ENCODE data around the gene FKBP10. TPM values are rescaled to one million over a fixed set of nuclear protein-coding genes. Genes with fewer than 3 reads are reported as not detected.

Gene FKBP10
- total RNA-seq, 1 donor from 2014 or later = 154 TPM

DNA sequence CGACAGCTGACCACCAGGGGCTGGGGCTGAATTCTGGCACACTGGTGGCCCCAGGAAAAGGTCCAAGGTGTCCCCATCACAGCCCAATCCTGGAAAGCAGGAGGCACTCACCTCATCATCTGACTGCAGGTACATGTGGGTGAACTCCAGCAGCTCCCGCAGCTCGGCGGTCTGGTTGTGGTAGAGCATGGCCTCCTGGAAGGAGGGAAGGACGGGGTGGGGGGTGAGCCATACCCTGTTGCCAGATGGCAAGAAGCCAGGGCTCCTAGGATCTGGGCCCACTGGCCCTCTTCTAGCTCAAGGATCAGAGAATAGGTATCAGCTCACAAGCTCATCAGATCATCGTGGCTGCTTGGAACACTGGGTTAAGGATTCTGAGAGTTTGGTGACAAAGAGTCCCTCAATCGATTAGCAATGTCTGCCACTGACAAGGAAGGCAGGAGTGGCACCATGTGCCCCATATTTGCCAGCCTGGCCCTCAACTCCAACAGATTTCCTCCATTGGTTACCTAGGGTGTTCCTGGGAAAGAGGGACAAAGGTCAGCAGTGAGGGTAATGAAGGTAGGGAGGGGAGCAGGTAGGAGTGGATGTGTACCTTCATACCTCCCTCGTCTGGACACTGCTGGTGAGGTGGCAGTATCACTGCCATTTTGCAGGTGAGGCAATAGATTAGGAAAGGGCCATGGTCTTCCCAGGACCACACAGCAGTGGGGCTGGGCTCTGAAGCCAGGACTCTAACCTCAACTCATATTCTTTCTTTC lies 5.9 kb upstream of the FKBP10 start:
- no peaks in the 10 kb centered on the region for H3K9me3 Mint-ChIP-seq (ENCODE audit: low read depth)
- TF ChIP-seq, protein P1, sequence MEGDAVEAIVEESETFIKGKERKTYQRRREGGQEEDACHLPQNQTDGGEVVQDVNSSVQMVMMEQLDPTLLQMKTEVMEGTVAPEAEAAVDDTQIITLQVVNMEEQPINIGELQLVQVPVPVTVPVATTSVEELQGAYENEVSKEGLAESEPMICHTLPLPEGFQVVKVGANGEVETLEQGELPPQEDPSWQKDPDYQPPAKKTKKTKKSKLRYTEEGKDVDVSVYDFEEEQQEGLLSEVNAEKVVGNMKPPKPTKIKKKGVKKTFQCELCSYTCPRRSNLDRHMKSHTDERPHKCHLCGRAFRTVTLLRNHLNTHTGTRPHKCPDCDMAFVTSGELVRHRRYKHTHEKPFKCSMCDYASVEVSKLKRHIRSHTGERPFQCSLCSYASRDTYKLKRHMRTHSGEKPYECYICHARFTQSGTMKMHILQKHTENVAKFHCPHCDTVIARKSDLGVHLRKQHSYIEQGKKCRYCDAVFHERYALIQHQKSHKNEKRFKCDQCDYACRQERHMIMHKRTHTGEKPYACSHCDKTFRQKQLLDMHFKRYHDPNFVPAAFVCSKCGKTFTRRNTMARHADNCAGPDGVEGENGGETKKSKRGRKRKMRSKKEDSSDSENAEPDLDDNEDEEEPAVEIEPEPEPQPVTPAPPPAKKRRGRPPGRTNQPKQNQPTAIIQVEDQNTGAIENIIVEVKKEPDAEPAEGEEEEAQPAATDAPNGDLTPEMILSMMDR (IDR thresholded peaks at IDR 0.05; ENCODE audit: unreplicated experiment) = no peak
- H3K4me3 Mint-ChIP-seq (ENCODE audit: low read depth) = no peak overlapping the region
- H3K4me1 Mint-ChIP-seq (ENCODE audit: low read depth) = peaks cover 10% of the 10 kb centered on the region
- H3K36me3 Mint-ChIP-seq (ENCODE audit: insufficient read depth) = peaks cover 5% of the 10 kb centered on the region
- no peak overlapping the region for H3K27ac Mint-ChIP-seq
- no peaks in the 10 kb centered on the region for H3K27me3 Mint-ChIP-seq
- no peak for DNase-seq (ENCODE audit: low spot score, unreplicated experiment)

DNA sequence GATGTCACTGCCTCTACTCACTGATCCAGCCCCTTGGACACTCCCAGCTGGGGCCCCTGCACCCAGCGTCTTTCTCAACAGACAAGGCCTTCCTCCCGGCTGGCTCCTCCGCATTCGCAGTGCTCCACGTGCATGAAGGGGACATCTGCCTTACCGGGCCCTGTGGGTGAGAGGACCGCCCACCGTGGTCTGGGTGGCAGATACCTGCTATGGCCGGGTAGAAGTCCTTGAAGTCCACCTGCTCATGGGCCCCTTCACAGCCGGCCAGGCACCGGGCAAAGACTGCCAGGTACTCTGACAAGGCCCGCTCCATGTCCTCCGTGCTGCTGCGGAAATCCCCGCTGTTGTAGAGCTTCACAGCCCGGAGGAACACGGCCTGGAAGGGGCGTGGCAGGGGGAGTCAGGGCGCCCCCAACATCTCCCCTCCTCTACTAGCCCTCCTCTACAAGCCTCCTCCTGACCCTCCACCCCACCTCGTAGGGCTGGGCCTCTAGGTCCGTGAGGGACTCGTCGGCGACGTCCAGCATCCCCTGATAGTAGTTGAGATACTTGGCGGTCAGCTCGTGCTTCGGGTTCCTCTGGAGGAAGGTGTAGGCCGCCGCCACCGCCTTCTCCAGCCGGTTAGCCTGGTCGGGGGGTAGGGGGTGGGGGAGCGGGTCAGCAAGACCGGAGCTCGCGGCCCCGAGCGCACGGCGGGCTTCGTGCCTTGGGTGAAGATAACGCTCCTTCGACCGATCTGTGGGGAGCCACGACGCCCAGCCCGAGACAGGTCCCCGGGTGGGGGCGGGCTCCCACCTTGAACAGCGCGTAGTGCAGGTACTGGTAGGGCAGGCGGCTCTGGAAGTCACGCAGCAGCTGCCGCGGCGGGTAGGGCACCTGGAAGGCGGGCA lies 1.9 kb upstream of the FKBP10 start:
- no peak for DNase-seq (ENCODE audit: low spot score, unreplicated experiment)
- peak overlapping the region; percentile 72 for H3K4me3 Mint-ChIP-seq (ENCODE audit: low read depth)
- H3K27ac Mint-ChIP-seq = no peak overlapping the region

DNA sequence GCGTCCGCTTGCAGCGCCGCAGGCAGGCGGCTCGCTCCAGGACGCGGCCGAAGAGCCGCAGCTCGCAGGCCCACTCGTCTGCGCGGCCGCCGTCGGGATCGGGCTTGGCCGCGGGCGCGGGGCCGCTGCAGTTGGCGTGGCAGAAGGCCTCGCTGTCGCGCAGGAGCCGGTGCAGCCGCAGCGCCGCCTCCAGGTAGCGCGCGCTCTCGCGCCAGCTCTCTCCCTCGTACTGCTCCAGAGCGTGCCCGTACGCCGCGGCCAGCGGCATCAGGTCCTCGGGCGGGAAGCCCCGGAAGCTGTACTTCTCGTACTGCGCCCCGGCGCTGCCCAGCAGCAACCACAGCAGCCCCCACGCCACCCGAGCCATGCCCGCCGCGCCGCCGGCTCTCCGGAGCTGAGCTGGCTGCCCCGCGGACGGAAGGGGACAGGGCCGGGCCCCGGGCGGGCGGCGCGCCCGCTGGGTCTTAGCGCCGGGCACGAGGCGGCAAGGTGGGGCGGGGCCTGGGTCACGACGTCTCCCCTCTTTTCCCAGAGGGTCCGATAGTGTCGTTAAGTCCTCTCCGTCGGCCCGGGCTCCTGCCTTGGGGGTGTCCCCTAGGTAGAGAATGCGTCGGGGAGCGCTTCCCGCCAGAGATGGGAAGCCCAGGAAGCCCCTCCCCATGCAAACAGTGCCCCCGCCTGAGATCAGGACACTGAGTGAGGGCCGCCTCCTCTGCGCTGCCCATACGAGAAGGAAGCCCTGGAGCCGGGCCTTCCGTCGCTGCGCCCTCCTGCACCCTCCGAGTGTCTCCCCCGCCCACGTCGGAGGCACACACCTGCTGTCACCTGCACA lies 1.0 kb upstream of the FKBP10 start, which contains the start of gene P3H4:
P3H4 (minus strand) TSS at position 401 of the 832 bp plus-strand sequence; CDS start at position 367, 34 bp downstream.
- peak within 1 kb of the TSS; percentile 91 for H3K4me3 Mint-ChIP-seq (ENCODE audit: low read depth)
- TF ChIP-seq, protein P1 (IDR thresholded peaks at IDR 0.05; ENCODE audit: unreplicated experiment) = peak; percentile 78

More for the DNA sequence above, 1.9 kb upstream of the FKBP10 start:
- TF ChIP-seq, protein P1 (IDR thresholded peaks at IDR 0.05; ENCODE audit: unreplicated experiment) = no peak
- Mint-ChIP-seq H3K9me3 (ENCODE audit: low read depth) (no peaks in the 10 kb centered on the region), H3K27me3 (no peaks in the 10 kb centered on the region), H3K4me1 (ENCODE audit: low read depth) (peaks cover 19% of the 10 kb centered on the region), H3K36me3 (ENCODE audit: insufficient read depth) (peaks cover 3% of the 10 kb centered on the region)

DNA sequence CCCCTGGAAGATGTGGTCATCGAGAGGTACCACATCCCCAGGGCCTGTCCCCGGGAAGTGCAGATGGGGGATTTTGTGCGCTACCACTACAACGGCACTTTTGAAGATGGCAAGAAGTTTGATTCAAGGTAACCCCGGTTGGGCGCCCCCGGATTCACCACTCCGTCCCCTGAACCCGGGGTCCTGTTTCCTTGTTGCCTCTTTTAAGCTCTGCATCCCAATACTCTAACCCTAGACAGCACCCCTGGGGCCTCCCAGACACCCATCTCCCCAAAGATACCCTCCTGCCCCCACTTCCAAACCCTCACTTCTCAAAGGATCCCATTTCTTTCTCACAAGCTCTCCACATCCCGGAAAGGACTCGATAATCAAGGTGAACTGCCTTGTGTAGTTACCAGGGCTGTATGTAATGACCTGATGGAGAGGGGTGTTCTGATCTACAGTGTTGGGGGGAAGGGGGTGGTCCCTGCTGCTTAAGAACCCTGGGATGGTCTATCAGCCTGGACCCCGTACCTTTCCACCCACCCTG lies 412 bp downstream of the FKBP10 start:
- Mint-ChIP-seq H3K9me3 (ENCODE audit: low read depth) (no peaks in the 10 kb centered on the region), H3K27ac (peak overlapping the region; percentile 86), H3K4me1 (ENCODE audit: low read depth) (peaks cover 19% of the 10 kb centered on the region), H3K27me3 (no peaks in the 10 kb centered on the region), H3K36me3 (ENCODE audit: insufficient read depth) (peaks cover 5% of the 10 kb centered on the region), H3K4me3 (ENCODE audit: low read depth) (peak overlapping the region; percentile 91)
- no peak for DNase-seq (ENCODE audit: low spot score, unreplicated experiment)
- TF ChIP-seq, protein P1 (IDR thresholded peaks at IDR 0.05; ENCODE audit: unreplicated experiment) = no peak

More for the DNA sequence above, 1.0 kb upstream of the FKBP10 start, which contains the start of gene P3H4:
- Mint-ChIP-seq H3K9me3 (ENCODE audit: low read depth) (no peaks in the 10 kb centered on the region), H3K27ac (peak within 1 kb of the TSS; percentile 95), H3K36me3 (ENCODE audit: insufficient read depth) (peaks cover 3% of the 10 kb centered on the region), H3K27me3 (no peaks in the 10 kb centered on the region), H3K4me1 (ENCODE audit: low read depth) (peaks cover 19% of the 10 kb centered on the region)
- peak; percentile 73 for DNase-seq (ENCODE audit: low spot score, unreplicated experiment)
